ENCODE measurements around the gene ALDH1L1.

ALDH1L1 gene

DNA sequence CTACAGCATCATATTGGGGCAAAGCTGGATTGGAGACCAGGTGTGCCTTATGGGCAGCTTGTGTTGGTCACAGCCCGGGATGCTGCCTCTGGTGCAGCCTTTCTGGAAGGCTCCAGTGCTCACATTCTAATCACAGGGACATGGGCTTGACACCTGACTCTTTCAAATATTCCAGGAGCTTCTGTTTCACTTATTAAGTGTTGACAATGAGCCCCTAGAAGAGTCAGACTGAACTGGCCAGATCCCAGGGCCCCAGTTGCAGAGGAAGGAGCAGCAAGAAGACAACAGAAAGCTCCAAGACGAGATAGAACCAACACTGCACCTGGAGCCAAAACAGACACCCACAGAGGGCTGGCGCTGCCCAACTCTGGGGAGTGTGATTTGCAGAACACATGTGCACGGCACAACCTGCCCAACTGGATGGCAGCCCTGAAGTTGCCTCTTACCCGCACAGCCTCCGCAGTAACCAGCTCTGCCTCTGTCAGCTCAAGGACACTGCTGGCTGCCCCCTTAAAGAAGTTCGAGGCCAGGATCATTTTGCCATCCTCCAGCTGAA, 30.3 kb downstream of the ALDH1L1 start:
- FAIRE-seq: no peak
- TF ChIP-seq, protein P1, sequence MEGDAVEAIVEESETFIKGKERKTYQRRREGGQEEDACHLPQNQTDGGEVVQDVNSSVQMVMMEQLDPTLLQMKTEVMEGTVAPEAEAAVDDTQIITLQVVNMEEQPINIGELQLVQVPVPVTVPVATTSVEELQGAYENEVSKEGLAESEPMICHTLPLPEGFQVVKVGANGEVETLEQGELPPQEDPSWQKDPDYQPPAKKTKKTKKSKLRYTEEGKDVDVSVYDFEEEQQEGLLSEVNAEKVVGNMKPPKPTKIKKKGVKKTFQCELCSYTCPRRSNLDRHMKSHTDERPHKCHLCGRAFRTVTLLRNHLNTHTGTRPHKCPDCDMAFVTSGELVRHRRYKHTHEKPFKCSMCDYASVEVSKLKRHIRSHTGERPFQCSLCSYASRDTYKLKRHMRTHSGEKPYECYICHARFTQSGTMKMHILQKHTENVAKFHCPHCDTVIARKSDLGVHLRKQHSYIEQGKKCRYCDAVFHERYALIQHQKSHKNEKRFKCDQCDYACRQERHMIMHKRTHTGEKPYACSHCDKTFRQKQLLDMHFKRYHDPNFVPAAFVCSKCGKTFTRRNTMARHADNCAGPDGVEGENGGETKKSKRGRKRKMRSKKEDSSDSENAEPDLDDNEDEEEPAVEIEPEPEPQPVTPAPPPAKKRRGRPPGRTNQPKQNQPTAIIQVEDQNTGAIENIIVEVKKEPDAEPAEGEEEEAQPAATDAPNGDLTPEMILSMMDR (IDR thresholded peaks at IDR 0.05; ENCODE audit: insufficient read depth, missing control alignments): no peak
- no peak for DNase-seq (ENCODE audit: insufficient read length, low spot score)

DNA sequence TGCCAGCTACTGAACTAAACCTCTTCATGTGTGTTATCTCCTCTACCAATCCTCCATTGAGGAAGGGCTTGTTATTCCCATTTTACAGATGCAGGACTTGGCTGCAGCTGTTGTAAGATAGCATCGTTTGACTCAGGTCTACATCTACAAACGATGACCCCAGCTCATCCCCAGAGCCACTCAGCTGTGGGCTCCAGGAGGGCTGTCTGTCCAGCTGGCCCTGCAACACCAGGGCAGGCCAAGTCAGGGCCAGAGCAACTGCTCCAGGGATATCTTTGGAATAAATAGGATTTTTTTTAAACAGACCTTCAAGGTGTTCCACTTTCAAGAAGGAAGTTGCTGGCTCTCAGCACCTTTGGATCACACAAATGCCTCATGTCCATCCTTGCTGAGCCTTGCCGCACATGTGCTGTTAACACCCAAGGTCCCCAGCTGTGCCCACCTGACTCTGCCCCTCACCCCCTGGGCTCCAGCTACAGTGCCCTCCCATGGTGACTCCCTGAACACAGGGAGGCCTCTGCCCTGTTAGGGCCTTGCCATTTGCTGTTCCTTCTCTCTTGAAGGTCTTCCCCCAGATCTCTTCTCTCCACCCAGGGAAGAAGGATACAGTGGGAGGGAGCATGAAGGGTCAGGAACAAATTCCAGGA, 31.0 kb downstream of the ALDH1L1 start:
- FAIRE-seq: no peak
- DNase-seq (ENCODE audit: insufficient read length, low spot score): no peak
- TF ChIP-seq, protein P1 (IDR thresholded peaks at IDR 0.05; ENCODE audit: insufficient read depth, missing control alignments): no peak

DNA sequence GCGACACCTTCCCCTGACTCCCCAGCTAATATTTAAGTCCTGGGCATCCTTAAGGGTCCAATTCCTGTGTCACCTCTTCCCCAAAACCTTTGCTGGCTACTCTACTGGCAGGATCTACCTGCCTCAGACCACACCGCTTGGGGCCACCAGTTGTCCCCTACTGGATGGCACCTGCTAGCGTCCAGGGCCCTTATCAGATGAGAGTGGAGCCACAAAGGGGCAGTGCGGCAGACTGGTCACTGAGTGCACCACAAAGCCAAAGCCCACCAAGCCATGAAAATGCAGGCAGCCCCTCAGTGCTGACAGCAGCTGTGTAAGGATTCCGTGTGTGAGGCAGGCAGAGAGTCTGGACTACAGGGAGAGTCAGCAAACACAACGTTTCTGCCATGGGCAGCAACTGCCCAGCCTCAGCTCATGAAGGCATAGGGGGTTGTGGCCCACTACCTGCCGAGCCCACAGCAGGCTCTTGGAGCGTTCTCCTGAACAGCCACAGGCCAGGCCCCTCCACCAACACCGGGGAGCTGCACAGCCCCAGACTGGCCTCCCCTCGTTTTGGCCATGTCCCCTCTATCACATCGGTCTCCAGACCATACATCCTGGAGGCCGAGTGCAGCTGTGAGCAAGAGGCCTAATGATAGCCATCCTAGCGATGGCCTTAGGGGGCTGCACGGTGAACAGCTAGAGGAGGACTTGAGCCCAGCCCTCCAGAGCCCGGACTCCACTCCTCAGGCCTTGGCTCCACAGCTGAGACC, 32.3 kb downstream of the ALDH1L1 start:
- DNase-seq (ENCODE audit: insufficient read length, low spot score) (no peak), FAIRE-seq (no peak)
- TF ChIP-seq, protein P1 (IDR thresholded peaks at IDR 0.05; ENCODE audit: insufficient read depth, missing control alignments): no peak

DNA sequence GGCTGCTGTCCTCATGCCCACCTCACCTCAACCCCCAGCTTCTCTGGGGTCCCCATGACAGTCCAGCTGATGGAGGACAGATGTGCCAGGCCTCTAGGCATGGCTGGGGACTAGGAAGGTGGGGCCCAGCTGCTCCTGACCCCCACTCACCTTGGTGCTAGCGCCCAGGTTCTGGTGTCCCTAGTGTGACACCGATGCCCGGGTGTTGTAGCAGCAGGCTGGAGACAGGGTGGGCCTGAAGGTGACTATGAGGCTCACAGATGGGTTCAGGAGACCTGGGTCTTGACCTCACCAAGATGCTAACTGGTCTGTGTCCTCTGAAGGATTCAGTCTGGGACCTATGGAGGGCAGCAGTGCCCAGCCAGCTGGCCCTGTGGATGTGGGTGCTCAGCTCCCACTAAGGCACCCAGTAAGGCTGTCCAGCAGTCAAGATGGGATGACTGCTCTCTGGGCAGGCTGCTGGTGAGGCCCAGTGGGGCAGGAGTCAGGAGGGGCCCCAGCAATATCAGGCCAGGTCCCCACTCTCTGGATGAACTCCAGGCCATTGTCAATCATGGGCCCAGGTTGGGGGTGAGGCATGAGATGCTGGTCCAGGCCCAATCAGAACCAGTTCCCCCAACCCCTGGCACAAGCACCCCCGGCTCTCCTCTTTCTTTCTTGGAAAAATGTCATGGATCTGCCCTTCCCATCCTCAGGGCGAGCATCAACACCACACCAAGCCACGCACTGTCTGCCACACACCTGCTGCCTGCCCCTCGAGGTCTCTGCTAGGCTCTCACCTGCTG, 33.0 kb downstream of the ALDH1L1 start:
- TF ChIP-seq, protein P1 (IDR thresholded peaks at IDR 0.05; ENCODE audit: insufficient read depth, missing control alignments): no peak
- no peak for FAIRE-seq

DNA sequence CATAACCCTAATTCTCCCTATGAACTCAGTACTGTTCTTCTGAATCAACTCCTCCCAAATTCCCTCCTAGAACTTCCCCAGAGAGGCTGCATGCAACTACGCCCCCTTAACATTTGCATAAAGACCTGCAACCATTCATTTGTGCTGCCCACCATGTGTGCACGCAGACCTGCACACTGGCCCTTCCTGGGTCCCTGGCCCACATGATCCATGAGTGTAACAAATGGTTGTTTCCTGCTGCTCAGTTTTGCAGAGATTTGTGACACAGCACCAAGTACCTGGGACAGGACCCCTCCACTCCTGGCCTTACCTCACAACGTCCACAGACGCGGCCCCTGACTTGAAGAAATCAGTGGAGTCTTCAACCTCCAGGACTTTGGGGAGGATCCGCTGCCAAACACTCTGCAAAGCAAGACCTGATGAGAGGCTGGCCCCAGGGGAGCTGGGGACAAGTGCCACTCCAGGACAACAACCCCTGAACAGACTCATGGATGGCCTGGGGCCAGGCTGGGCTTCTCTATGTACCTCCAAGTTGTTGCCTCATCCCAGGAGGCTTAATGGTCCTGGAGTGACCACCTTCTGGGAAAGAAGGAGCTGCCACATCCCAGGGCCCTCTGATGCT, 33.8 kb downstream of the ALDH1L1 start:
- DNase-seq (ENCODE audit: insufficient read length, low spot score): no peak
- no peak for FAIRE-seq
- TF ChIP-seq, protein P1 (IDR thresholded peaks at IDR 0.05; ENCODE audit: insufficient read depth, missing control alignments): no peak

More for the DNA sequence above, 33.0 kb downstream of the ALDH1L1 start:
- DNase-seq (ENCODE audit: insufficient read length, low spot score): no peak

DNA sequence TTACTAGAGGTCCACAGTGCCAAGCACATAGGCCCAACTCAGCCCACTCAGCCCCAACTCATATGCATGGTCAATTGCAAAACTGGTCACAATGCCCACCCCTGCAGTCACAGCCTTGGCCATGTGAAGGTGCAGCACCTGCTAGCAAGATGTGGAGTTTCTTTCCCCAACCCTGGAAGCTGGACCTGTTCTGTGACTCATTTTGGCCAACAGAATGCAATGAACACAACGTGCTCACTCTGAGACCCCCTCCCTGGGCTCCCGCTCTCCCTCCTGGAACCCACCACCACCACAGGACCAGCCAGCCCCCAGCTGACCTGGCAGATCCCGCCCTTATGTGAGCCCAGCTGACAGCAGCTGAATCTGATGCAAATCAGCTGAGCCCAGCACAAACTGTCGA, 34.4 kb downstream of the ALDH1L1 start:
- TF ChIP-seq, protein P1 (IDR thresholded peaks at IDR 0.05; ENCODE audit: insufficient read depth, missing control alignments): no peak
- FAIRE-seq (no peak), DNase-seq (ENCODE audit: insufficient read length, low spot score) (no peak)

Data from D721Med (cell line).